ENCODE data around the gene LRRC26. TPM values are rescaled to one million over a fixed set of nuclear protein-coding genes. Genes with fewer than 3 reads are reported as not detected.

The LRRC26 gene
- polyA plus RNA-seq, 1 donor (not counting 4 experiments of a cell fraction or from before 2014, with no cell fraction given), result not detected

DNA sequence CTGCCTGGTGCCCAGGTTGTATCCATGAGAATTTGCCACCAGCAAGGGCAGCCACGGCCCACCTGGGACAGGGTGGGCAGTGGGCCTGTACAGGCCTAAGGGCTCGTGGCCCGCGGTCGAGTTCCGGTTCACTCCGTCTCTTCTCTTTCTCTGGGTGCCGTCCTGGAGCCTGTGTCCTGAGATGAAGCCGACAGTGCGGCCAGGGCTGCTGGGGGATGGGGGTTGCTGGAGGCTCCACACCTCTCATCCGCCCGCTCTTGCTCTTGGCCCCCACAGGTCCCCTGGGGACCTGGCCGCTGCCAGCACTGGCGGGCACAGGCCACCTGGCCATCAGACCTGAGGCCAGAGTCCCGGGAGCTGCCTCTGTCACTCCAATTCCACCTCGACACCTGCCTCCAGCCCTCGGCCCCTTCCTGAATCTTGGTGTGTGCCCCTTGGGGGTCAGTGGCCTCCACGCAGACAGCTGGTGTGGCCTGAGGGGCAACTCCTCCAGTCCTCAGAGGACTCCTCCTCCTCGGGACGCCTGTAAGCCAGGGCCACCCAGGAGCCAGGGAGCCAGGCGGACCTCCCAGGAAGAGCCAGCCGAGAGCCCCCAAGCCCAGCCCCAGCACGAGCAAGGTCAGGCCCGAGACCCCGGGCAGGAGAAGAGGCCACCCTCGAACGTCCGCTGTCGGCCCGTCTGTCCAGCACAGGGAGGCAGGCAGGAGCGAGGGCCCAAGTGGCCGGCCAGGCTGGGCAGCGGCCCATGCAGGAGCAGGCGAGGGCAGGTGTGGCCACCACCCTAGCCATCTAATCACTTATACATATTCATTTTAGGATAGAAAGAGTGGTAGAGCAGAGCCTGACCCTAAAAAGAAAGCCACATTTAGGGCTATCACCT is 5.2 kb downstream of the LRRC26 start:
- Histone ChIP-seq H3K27ac (ENCODE audit: control insufficient read depth, insufficient read depth, low read length) (no peak overlapping the region), H3K9me1 (ENCODE audit: control insufficient read depth, extremely low read depth, insufficient read depth, low read length) (no peaks in the 10 kb centered on the region), H3K4me3 (ENCODE audit: control insufficient read depth in 2 of 3, extremely low read depth in 1 of 3, insufficient read depth in 2 of 3, low read depth in 1 of 3, low read length in 3 of 3) (no peak overlapping the region), H3K36me3 (ENCODE audit: control insufficient read depth in 2 of 2, extremely low read depth in 1 of 2, insufficient read depth in 2 of 2, low read length in 2 of 2) (no peaks in the 10 kb centered on the region), H2AFZ (ENCODE audit: control insufficient read depth, low read length) (no peak overlapping the region), H3K4me1 (ENCODE audit: control insufficient read depth, extremely low read depth, insufficient read depth, low read length) (no peaks in the 10 kb centered on the region), H3K4me2 (ENCODE audit: control insufficient read depth, extremely low read depth, insufficient read depth, low read depth, low read length) (no peak overlapping the region), H3K9ac (ENCODE audit: control insufficient read depth, extremely low read depth, insufficient read depth, low read length) (no peak overlapping the region), H4K20me1 (ENCODE audit: control insufficient read depth, extremely low read depth, insufficient read depth, low read length) (no peaks in the 10 kb centered on the region), H3K27me3 (ENCODE audit: control insufficient read depth, extremely low read depth, insufficient read depth, low read length) (peaks cover 85% of the 10 kb centered on the region), H3K9me3 (ENCODE audit: control insufficient read depth, low read depth, low read length) (no peaks in the 10 kb centered on the region), H3K79me2 (ENCODE audit: control insufficient read depth, insufficient read depth, low read length) (no peaks in the 10 kb centered on the region)
- DNase-seq (ENCODE audit: low read depth, low spot score) (no peak), FAIRE-seq (no peak)
- dilution Hi-C loops (cut with MboI; ENCODE audit: extremely low pct_ligation_motif_present, low sequenced_read_pairs), result no loop called here
- TF ChIP-seq EZH2 (IDR thresholded peaks at IDR 0.05; ENCODE audit: low read length), result no peak
- TF ChIP-seq, protein P1, sequence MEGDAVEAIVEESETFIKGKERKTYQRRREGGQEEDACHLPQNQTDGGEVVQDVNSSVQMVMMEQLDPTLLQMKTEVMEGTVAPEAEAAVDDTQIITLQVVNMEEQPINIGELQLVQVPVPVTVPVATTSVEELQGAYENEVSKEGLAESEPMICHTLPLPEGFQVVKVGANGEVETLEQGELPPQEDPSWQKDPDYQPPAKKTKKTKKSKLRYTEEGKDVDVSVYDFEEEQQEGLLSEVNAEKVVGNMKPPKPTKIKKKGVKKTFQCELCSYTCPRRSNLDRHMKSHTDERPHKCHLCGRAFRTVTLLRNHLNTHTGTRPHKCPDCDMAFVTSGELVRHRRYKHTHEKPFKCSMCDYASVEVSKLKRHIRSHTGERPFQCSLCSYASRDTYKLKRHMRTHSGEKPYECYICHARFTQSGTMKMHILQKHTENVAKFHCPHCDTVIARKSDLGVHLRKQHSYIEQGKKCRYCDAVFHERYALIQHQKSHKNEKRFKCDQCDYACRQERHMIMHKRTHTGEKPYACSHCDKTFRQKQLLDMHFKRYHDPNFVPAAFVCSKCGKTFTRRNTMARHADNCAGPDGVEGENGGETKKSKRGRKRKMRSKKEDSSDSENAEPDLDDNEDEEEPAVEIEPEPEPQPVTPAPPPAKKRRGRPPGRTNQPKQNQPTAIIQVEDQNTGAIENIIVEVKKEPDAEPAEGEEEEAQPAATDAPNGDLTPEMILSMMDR (optimal IDR thresholded peaks at IDR 0.05 in 1 of 3, IDR thresholded peaks at IDR 0.05 in 1 of 3, conservative IDR thresholded peaks at IDR 0.05 in 1 of 3; ENCODE audit: extremely low read depth in 1 of 3, insufficient read depth in 2 of 3, low read length in 3 of 3), result no peak

GRCh38 chr9:137163805-137164204 is 6.0 kb downstream of the LRRC26 start:
- H3K9ac ChIP-seq (ENCODE audit: control insufficient read depth, extremely low read depth, insufficient read depth, low read length), result no peak overlapping the region
- H3K4me3 ChIP-seq (ENCODE audit: control insufficient read depth in 2 of 3, extremely low read depth in 1 of 3, insufficient read depth in 2 of 3, low read depth in 1 of 3, low read length in 3 of 3), result no peak overlapping the region
- DNase-seq (ENCODE audit: low read depth, low spot score), result no peak
- H3K36me3 ChIP-seq (ENCODE audit: control insufficient read depth in 2 of 2, extremely low read depth in 1 of 2, insufficient read depth in 2 of 2, low read length in 2 of 2), result no peaks in the 10 kb centered on the region
- H2AFZ ChIP-seq (ENCODE audit: control insufficient read depth, low read length), result no peak overlapping the region
- no peaks in the 10 kb centered on the region for H3K4me1 ChIP-seq (ENCODE audit: control insufficient read depth, extremely low read depth, insufficient read depth, low read length)
- no peak for FAIRE-seq
- dilution Hi-C loops (cut with MboI; ENCODE audit: extremely low pct_ligation_motif_present, low sequenced_read_pairs), result no loop called here
- TF ChIP-seq, protein P1 (optimal IDR thresholded peaks at IDR 0.05 in 1 of 3, IDR thresholded peaks at IDR 0.05 in 1 of 3, conservative IDR thresholded peaks at IDR 0.05 in 1 of 3; ENCODE audit: extremely low read depth in 1 of 3, insufficient read depth in 2 of 3, low read length in 3 of 3), result no peak
- TF ChIP-seq EZH2 (IDR thresholded peaks at IDR 0.05; ENCODE audit: low read length), result no peak
- peaks cover 85% of the 10 kb centered on the region for H3K27me3 ChIP-seq (ENCODE audit: control insufficient read depth, extremely low read depth, insufficient read depth, low read length)
- no peaks in the 10 kb centered on the region for H4K20me1 ChIP-seq (ENCODE audit: control insufficient read depth, extremely low read depth, insufficient read depth, low read length)
- H3K9me3 ChIP-seq (ENCODE audit: control insufficient read depth, low read depth, low read length), result no peaks in the 10 kb centered on the region
- H3K9me1 ChIP-seq (ENCODE audit: control insufficient read depth, extremely low read depth, insufficient read depth, low read length), result no peaks in the 10 kb centered on the region
- H3K27ac ChIP-seq (ENCODE audit: control insufficient read depth, insufficient read depth, low read length), result no peak overlapping the region
- no peaks in the 10 kb centered on the region for H3K79me2 ChIP-seq (ENCODE audit: control insufficient read depth, insufficient read depth, low read length)
- H3K4me2 ChIP-seq (ENCODE audit: control insufficient read depth, extremely low read depth, insufficient read depth, low read depth, low read length), result no peak overlapping the region

All from keratinocyte (primary cell).